HL-60 (cell line): ENCODE results near the gene BEND5.

Experiments
- DNase-seq, 2 experiments: peaks; one replicate each; pipeline ENCODE4 v3.0.0-alpha.2; 2010 to 2020; ENCODE audit warnings: low read depth in 1 of 2, low spot score in 1 of 2
- H3K27ac ChIP-seq: fragments of 250-450 bp; sonication (Bioruptor Pico); replicated peaks from 2 replicates; pipeline ENCODE4 v1.5.1; 2020; ENCODE audit warnings: mild to moderate bottlenecking, moderate library complexity
- H3K27me3 ChIP-seq: fragments of 250-450 bp; sonication (Bioruptor Pico); 2 replicates; pipeline ENCODE4 v1.5.1; 2021; ENCODE audit warnings: mild to moderate bottlenecking, moderate library complexity; ENCODE audit not compliant: insufficient read depth, poor library complexity, severe bottlenecking
- H3K4me3 ChIP-seq: replicated peaks from 2 replicates; pipeline ENCODE4 v1.5.1; 2011; ENCODE audit warnings: mild to moderate bottlenecking, control low read depth, low read length; ENCODE audit not compliant: insufficient read depth
- CTCF ChIP-seq: IDR thresholded peaks from one replicate; pipeline ENCODE4 v1.5.1; 2011; ENCODE audit warnings: low read length, control low read depth, inconsistent platforms; ENCODE audit not compliant: insufficient read depth
- GABPA ChIP-seq: IDR thresholded peaks from 2 replicates; pipeline ENCODE4 v1.6.1; 2012; ENCODE audit warnings: low read depth
- POLR2AphosphoS5 ChIP-seq: IDR thresholded peaks from 2 replicates; pipeline ENCODE4 v1.6.1; 2012; ENCODE audit warnings: low read depth
- REST ChIP-seq: IDR thresholded peaks from 2 replicates; pipeline ENCODE4 v1.6.1; 2012; ENCODE audit warnings: low read depth; ENCODE audit not compliant: insufficient replicate concordance
- SPI1 ChIP-seq: IDR thresholded peaks from 2 replicates; pipeline ENCODE4 v1.6.1; 2012; ENCODE audit warnings: low read depth, mild to moderate bottlenecking, borderline replicate concordance

The BEND5 gene

GRCh38 chr1:48681476-48682305 is 95.0 kb downstream of the BEND5 start:
- TF ChIP-seq CTCF (no peak), POLR2AphosphoS5 (no peak), REST (no peak)
- H3K27me3 ChIP-seq = no peaks in the 10 kb centered on the region
- no peak for DNase-seq
- H3K27ac ChIP-seq = no peak overlapping the region
- no peak overlapping the region for H3K4me3 ChIP-seq

- H3K4me3 ChIP-seq = no peak overlapping the region
- no peaks in the 10 kb centered on the region for H3K27me3 ChIP-seq
- DNase-seq = no peak
- H3K27ac ChIP-seq = no peak overlapping the region
- TF ChIP-seq SPI1 = no peak
- TF ChIP-seq CTCF = no peak
- no peak for TF ChIP-seq REST
- no peak for TF ChIP-seq GABPA
- TF ChIP-seq POLR2AphosphoS5 = no peak
These were observed 96.2 kb downstream of the BEND5 start for GRCh38 chr1:48680411-48681035.

GRCh38 chr1:48679859-48680258 is 96.8 kb downstream of the BEND5 start:
- TF ChIP-seq POLR2AphosphoS5 (no peak), SPI1 (no peak), CTCF (no peak), GABPA (no peak), REST (no peak)
- no peak overlapping the region for H3K4me3 ChIP-seq
- no peak overlapping the region for H3K27ac ChIP-seq
- no peaks in the 10 kb centered on the region for H3K27me3 ChIP-seq
- no peak for DNase-seq
